Measurements from ENCODE around the gene MDH1B.
"Not testable (repeated sequence)": the region's sequence is repeated elsewhere in the genome, so short reads cannot be mapped to it uniquely, and the experiment has no call there.

Gene MDH1B

DNA sequence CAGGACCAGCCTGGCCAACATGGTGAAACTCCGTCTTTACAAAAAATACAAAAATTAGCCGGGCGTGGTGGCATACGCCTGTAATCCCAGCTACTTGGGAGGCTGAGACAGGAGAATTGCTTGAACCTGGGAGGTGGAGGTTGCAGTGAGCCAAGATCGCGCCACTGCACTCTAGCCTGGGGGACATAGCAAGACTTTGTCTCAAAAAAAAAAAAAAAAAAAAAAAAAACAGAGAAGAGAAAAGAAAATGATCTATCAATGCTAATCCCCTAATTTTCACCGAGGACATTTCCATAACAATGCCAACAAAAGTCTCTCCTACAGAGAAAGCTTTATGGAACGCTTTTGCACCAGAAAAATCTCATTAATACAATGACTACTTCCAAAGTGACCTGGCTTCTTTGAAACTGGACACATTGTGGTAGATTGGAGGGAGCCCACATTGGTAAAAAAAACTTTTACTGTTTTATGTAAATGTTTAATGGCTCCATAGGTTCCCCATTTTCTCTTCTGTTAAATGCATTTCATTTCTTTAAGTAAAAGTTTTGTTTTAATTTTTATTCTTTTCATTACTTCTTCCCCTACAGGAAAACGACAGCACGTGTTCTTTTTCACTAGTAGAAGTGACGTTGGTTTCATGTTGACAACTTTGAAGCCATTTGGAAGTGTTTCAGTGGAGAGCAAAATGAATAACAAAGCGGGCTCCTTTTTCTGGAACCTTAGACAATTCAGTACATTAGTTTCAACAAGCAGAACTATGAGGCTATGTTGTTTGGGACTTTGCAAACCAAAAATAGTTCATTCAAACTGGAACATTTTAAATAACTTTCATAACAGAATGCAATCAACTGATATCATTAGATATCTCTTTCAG lies 1.2 kb upstream of the MDH1B start:
- DNase-seq (ENCODE audit: low read depth), result no peak

DNA sequence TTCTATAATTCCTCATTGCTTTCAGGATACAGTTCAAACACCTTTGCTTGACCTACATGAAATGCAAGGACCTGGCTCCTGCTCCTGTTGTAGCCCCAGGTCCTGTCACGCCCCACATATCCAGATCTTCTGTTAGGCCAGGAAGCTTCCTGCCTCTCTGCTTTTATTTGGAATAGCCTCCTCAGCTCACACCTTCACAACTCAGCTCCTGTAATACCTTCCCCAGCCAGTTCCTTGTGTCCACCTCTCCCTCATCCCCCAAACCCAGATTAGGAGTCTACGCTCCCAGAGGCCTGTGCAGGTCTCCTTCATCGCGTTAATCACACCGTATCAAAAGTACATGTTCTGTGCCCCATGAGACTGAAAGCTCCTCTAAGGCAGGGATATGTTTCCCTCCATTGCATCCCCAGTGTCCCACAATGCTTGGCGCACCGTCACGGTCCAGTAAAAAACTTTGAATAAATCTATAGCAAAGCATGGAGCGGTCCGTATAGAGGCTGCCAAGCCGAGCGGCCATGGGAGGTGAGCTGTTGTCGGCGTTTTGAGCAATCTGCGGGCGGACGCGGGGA lies 371 bp downstream of the MDH1B start:
- no peak for DNase-seq (ENCODE audit: low read depth)

DNA sequence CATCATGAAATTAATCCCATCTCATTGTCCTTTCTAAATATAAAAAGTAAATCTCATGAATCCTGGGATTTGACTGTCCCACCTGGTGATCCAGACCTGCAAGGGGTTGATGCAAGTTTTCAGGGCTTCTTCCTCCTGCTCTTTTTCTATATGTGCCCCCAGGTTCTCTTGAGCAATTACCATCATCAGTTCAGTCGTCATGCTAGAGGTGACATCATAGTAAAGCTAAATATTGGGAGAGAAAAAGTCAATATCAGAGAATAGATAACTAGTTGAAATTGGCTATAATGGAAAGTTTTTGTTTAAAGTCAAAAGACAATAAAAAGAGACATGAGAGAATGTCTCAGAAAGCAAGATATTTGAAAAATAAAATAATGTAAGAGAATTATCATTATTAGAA lies 8.3 kb downstream of the MDH1B start:
- DNase-seq (ENCODE audit: low read depth), result no peak

DNA sequence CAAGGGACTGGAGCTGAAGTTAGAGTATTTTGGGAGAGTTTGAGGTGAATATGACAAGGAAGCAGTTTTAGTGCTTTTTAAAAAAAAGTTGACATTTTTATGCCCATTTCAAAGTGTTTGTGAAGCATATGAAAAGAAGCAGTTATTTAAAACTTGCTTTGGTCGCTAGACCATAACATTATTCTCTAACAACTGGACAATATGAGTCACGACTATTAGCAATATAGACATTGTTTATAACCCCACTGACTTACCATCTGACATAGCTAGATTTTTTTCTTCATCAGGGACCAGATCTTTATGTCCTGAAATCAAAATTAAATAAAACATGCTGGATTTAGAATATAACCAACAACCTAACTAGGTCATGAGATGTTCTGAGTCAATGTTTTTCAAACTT lies 24.3 kb downstream of the MDH1B start:
- no peak for DNase-seq (ENCODE audit: low read depth)

GRCh38 chr2:206739271-206739670 lies 25.9 kb downstream of the MDH1B start:
- no peak for DNase-seq (ENCODE audit: low read depth)

GRCh38 chr2:206736935-206737334 lies 28.2 kb downstream of the MDH1B start:
- no peak for DNase-seq (ENCODE audit: low read depth)

- DNase-seq (ENCODE audit: low read depth), result no peak
These were observed 31.8 kb downstream of the MDH1B start for GRCh38 chr2:206733341-206733740.

DNA sequence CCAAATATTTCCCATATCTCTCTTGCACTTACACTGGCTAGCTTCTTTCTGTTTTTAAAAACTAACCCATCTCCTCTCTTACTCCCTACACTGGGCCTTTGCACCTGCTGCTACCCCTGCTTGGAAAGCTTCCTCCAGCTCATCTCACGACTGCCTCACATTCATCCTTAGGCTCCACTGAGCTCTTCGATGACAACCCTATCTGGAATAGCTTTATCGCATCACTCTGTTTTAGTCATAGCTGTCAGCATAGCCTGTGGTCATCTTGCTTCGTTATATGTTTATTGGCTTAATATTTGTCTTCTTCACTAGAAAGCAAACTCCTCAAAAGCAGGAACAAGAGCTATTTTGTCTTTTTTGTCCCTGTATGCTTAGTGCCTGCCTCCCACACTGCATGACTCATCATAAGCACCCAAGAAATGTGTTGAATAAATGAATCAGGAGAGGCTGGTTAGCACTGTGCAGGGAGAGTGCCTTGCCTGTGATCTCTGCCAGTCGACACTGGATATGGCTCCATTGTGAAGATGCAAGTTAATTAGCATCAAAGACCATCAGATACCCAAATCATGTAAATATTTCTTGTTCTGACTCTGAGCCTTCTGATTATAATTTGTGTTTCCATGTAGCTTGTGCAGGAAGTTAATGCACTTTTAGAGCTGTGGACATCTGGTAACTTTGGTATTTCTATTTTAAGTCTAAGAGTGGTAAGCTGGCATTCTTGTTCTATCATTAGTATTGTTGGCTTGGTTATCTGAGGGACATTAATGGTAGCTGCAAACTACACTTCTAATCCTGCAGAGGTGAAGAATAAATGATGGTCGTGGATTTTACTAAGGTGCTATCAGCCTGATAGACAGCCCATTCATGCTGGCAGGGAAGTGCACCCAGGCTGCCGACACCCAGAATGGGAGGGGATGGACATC lies 36.6 kb downstream of the MDH1B start:
- DNase-seq (ENCODE audit: low read depth), result no peak

- no peak for DNase-seq (ENCODE audit: low read depth)
These were observed 37.8 kb downstream of the MDH1B start for GRCh38 chr2:206727287-206727686.

- DNase-seq (ENCODE audit: low read depth), result no peak
These were observed 41.8 kb downstream of the MDH1B start for GRCh38 chr2:206723288-206723687.

- DNase-seq (ENCODE audit: low read depth), result no peak
These were observed 43.7 kb downstream of the MDH1B start for GRCh38 chr2:206721256-206721920.

DNA sequence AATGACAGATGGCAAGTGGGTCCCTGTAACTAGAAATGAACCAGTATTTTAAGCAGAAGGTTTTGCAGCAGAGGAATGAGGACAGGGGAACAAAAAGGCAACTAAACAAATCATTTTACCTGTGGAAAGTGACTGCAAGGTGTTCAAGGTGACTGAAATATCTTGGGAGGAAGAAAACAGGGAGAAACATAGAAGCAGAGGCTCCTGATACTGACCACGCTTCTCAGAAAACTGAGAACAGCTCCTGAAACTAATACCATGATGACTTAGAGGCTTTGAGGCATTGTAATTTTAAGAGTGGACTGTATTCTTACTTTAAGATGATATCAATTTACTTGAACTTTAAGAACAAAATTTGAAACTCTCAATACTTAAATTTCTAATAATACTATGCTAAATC lies 46.8 kb downstream of the MDH1B start, which contains the start of gene DYTN:
DYTN (minus strand) TSS at position 101 of the 400 bp plus-strand sequence. CDS start 117 bp downstream, outside the sequence.
- no peak for DNase-seq (ENCODE audit: low read depth)

GRCh38 chr2:206716623-206717022 lies 48.5 kb downstream of the MDH1B start:
- no peak for DNase-seq (ENCODE audit: low read depth)

GRCh38 chr2:206715183-206715582 lies 49.9 kb downstream of the MDH1B start:
- DNase-seq (ENCODE audit: low read depth), result not testable (repeated sequence)

DNA sequence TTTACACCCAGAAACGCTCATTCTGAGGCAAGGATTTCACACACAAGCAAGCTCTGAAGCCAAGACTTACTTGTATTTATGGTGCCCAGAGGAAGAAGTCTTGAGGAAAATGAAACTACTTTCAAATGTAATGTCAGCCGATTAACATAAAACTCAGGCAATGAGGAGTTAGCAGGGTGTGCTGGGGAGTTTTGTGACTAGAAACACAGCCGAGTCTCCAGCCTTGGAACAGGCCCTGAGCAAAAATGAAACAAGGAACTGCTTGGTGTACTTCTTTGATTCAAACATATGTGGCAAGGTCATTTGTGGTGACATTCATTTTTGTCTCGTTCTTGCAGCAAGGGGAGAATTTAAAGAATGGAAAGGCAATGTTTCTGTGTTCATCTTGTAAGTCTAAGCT lies 51.4 kb downstream of the MDH1B start:
- DNase-seq (ENCODE audit: low read depth), result no peak

GRCh38 chr2:206708286-206708685 lies 56.8 kb downstream of the MDH1B start:
- no peak for DNase-seq (ENCODE audit: low read depth)

DNA sequence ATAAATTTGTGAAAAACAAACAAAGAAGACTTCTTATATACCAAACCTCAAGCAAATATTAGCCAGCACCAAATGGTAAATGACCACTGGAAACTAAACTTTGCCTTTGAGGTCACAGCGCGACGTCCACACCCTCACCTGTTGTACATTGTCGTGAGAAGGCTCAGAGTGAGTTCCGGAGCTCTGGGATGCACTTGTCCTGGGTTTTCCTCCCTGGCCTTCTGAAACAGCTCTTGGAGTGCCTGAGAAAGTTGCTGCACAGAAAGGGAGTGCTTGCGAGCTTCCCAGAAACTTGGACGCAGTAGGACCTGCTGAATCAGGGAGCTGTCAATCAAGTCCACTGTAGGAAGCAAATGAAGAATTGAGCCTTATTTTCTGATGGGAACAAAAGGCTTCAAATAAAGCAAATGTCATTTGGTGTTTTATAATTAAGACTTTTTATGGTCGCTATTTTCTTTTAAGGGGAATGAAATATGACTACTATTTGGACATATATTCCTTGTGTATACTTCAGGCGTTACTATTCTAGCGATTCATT lies 57.9 kb downstream of the MDH1B start:
- DNase-seq (ENCODE audit: low read depth), result no peak

DNA sequence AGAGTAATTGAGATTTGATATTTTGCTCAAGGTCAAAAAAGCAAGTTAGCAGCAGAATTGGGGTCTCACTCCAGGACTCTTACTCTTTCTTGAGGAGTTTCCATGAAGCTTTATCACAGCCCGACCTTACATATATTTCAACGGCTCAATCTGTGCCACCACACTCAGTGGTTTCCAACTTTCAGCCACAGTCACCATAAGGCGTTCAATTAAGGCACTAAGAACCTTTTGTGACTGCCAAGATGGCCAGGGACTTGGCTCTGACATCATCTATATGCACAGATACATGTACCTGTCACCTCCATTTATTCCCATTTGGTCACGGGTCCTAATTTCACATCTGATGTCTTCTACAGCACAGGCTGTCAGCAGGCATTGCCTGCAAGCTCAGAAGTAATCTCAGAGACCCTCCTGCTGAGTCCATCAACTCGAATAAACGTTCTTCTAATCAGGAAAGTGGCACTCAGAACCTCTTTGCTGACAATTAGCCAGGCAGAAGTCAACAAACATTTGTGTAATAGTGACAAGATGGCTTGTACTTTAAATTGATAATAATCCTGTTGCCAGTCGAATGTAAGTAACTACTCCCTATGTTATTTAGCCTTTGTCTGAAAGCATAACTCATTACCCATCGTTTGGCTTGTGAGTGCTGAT lies 63.0 kb downstream of the MDH1B start:
- DNase-seq (ENCODE audit: low read depth), result no peak

GRCh38 chr2:206700156-206700555 lies 65.0 kb downstream of the MDH1B start:
- no peak for DNase-seq (ENCODE audit: low read depth)

DNA sequence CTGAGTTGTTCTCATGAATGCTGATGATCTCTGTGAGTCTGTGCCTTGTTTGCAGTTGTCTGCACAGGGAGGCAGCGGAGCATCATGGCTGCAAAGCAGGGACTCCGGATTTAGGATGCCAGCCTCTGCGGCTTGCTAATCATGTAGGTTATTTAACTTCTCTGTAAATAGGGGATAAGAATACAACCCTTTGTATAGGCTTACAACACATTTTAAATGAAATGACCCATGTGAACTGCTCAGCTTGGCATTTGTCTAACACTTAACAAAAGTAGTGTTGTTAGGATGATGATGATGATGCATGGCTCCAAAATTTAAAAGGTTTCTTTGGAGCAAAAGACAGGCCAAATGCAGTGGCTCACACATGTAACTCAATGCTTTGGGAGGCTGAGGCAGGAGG lies 66.3 kb downstream of the MDH1B start:
- no peak for DNase-seq (ENCODE audit: low read depth)

GRCh38 chr2:206696910-206697309 lies 68.2 kb downstream of the MDH1B start:
- DNase-seq (ENCODE audit: low read depth), result no peak
